Mucosa of descending colon (tissue), 3 donors: ENCODE data around the gene PLCB4. TPM values are rescaled to one million over a fixed set of nuclear protein-coding genes. Genes with fewer than 3 reads are reported as not detected.
A peak's percentile ranks its signal among the peaks of the same experiment; 100 is the strongest.

Source experiments
- ATAC-seq: fragments of 200-7000 bp; cut with Tn5 transposase; one replicate; pipeline ENCODE4 v1.9.1; 2020; ENCODE audit warnings: mild to moderate bottlenecking, moderate library complexity
- DNase-seq, 3 donors: peaks; one replicate each; pipeline ENCODE4 v3.0.0-alpha.2; 2020
- H3K36me3 ChIP-seq: fragments of 200-600 bp; one replicate; pipeline ENCODE4 v1.8.0; 2021; ENCODE audit warnings: low read depth, mild to moderate bottlenecking
- H3K4me1 ChIP-seq: fragments of 200-600 bp; one replicate; pipeline ENCODE4 v1.8.0; 2021; ENCODE audit warnings: low read depth, mild to moderate bottlenecking
- H3K4me3 ChIP-seq: fragments of 200-600 bp; one replicate; pipeline ENCODE4 v1.8.0; 2021; ENCODE audit warnings: mild to moderate bottlenecking
- H3K9me3 ChIP-seq: fragments of 200-600 bp; one replicate; pipeline ENCODE4 v1.8.0; 2021; ENCODE audit warnings: mild to moderate bottlenecking
- CTCF ChIP-seq: fragments of 200-600 bp; IDR thresholded peaks from one replicate; pipeline ENCODE4 v1.8.0; 2022; ENCODE audit warnings: antibody characterized with exemption, mild to moderate bottlenecking
- intact Hi-C, 2 donors: fragments of 100-400 bp; cut with DNase I in 1 of 2; cut with micrococcal nuclease in 1 of 2; formaldehyde crosslinking; loops; one replicate each; pipeline versions ENCODE4 v1.11.0 to v1.11.1; 2022; cut with DNase I, micrococcal nuclease
- total RNA-seq, 3 donors: library from RNA; stranded (reverse); fragmentation: NEBNext Ultra II Directional in 2 of 3; extraction: Animal tissue kit (Norgen Biotek cat#: 25700) in 2 of 3; gene quantifications; one replicate each; pipeline versions ENCODE4 v1.2.1 to v1.2.4, GENCODE V29; 2021 to 2023
- donor health status: DM: no; HTN: no; CAD: no; lungs with moderate emphysema.
- donor health status: DM: no; HTN: no; CAD: no.
- donor health status: DM: no; HTN: yes; CAD: no.

Gene PLCB4
- total RNA-seq, 3 donors from 2014 or later = 37.8 to 55.0 (median 51.2) TPM

- Histone ChIP-seq H3K4me1 (peaks cover 8% of the 10 kb centered on the region), H3K4me3 (no peak overlapping the region), H3K9me3 (no peaks in the 10 kb centered on the region), H3K36me3 (no peaks in the 10 kb centered on the region)
- ATAC-seq (no peak), DNase-seq (no peak)
- intact Hi-C loops = no loop called here
- TF ChIP-seq CTCF = no peak
Observed at GRCh38 chr20:9498322-9498721, 429.4 kb downstream of the PLCB4 start.

GRCh38 chr20:9499126-9499899 lies 430.4 kb downstream of the PLCB4 start:
- H3K36me3 ChIP-seq = no peaks in the 10 kb centered on the region
- H3K4me1 ChIP-seq = peaks cover 8% of the 10 kb centered on the region
- no peak for TF ChIP-seq CTCF
- intact Hi-C loops = no loop called here
- H3K4me3 ChIP-seq = no peak overlapping the region
- ATAC-seq (no peak), DNase-seq (no peak)
- H3K9me3 ChIP-seq = no peaks in the 10 kb centered on the region

GRCh38 chr20:9500121-9500520 lies 431.2 kb downstream of the PLCB4 start:
- no peak for TF ChIP-seq CTCF
- Histone ChIP-seq H3K4me1 (peaks cover 8% of the 10 kb centered on the region), H3K4me3 (no peak overlapping the region), H3K9me3 (no peaks in the 10 kb centered on the region), H3K36me3 (no peaks in the 10 kb centered on the region)
- ATAC-seq (peak; percentile 74), DNase-seq (peak in 1 of 3 donors; percentile 18)
- intact Hi-C loops = no loop called here

DNA sequence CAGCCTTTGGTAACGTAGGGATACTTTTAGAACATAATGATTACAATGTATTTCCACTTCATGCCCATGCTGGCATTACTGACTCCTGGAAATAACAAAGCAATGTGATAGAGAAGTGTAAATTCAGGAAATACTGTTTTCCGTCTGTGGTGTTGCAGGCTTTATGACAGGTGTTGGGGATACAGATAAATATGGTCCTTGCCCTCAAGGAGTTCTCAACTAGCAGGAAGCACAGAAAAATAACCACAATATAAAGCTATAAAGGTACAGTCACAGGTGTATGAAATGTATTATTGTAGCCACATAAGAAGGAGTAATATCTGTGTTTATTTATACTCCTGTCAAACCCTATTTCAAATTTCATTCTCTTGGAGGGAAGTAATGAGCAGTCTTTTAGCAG lies 432.6 kb downstream of the PLCB4 start:
- peaks cover 8% of the 10 kb centered on the region for H3K4me1 ChIP-seq
- TF ChIP-seq CTCF = no peak
- H3K4me3 ChIP-seq = no peak overlapping the region
- no peaks in the 10 kb centered on the region for H3K9me3 ChIP-seq
- DNase-seq = no peak
- intact Hi-C loops = no loop called here
- H3K36me3 ChIP-seq = no peaks in the 10 kb centered on the region
- ATAC-seq = peak; percentile 82

- H3K9me3 ChIP-seq = no peaks in the 10 kb centered on the region
- H3K4me1 ChIP-seq = peaks cover 8% of the 10 kb centered on the region
- peak in 1 of 3 donors; percentile 14 for DNase-seq
- ATAC-seq = no peak
- H3K36me3 ChIP-seq = no peaks in the 10 kb centered on the region
- no peak for TF ChIP-seq CTCF
- H3K4me3 ChIP-seq = no peak overlapping the region
- intact Hi-C loops = no loop called here
Observed at GRCh38 chr20:9503526-9504245, 434.8 kb downstream of the PLCB4 start.
